ENCODE measurements around the gene ANKDD1A. TPM values are rescaled to one million over a fixed set of nuclear protein-coding genes. Genes with fewer than 3 reads are reported as not detected.

The ANKDD1A gene
- total RNA-seq, 3 donors from 2014 or later, result 1.4 to 6.7 (median 1.6) TPM

- H3K36me3 ChIP-seq (ENCODE audit: low read depth), result no peaks in the 10 kb centered on the region
- no peak for TF ChIP-seq CTCF (IDR thresholded peaks at IDR 0.05)
- no peak overlapping the region for H3K4me3 ChIP-seq
- H3K4me1 ChIP-seq (ENCODE audit: low read depth), result peaks cover 1% of the 10 kb centered on the region
- intact Hi-C loops (cut with DNase I, micrococcal nuclease), result no loop called here
- peak in 1 of 3 donors; percentile 47 for DNase-seq
- no peaks in the 10 kb centered on the region for H3K9me3 ChIP-seq
- no peak for ATAC-seq
Observed at GRCh38 chr15:64878705-64879104, 33.0 kb upstream of the ANKDD1A start.

DNA sequence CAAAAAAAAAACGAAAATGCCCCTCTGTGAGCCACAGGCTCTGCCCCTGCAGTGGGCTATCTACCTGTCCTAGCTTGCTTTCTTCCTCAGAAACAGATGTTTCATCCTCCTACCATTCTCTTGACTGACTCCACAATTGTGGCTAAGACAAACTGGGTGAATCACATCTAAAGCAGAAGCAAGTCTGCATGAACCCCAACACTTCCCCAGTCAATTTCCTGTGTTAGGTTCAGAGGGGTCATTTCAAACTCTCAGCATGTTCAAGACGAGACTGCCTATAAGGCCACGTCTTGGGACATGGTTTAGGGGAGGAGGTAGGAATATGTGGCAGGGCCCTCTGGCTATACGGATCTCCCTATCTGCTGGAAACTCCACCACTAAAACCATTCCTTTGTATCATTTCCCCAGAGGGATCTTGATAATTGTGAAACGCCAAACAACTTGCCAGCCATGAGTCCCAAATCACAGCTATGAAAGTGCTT, 28.6 kb upstream of the ANKDD1A start:
- no peak for TF ChIP-seq CTCF (IDR thresholded peaks at IDR 0.05)
- no peaks in the 10 kb centered on the region for H3K36me3 ChIP-seq (ENCODE audit: low read depth)
- H3K9me3 ChIP-seq, result no peaks in the 10 kb centered on the region
- peaks cover 3% of the 10 kb centered on the region for H3K4me1 ChIP-seq (ENCODE audit: low read depth)
- ATAC-seq (peak; percentile 67), DNase-seq (peak in 1 of 3 donors; percentile 1)
- intact Hi-C loops (cut with DNase I, micrococcal nuclease), result no loop called here
- no peak overlapping the region for H3K4me3 ChIP-seq

DNA sequence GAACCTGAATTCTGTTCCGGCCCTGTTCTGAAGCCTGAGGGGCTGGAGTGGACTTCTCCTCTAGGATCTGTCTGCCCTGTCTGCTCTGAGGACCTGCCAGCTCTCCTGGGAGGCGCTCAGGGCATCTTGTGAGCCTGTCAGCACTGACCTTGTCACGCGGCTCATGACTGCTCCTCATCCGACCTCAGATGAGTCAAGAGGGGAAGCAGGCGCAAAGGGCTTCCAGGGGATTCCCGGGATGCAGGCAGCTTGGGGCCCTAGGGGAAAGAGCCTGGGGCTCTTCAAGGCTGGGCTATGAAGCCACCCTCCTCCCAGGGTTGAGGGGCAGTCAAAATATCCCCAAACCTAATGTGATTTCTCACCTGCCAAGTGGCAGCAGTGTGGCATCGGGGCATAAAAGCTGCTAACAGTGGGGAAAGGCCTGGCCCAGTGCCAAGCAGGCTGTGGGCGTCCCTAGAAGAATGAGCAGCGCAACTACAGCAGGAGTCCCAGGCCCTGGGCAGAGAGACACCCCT, 27.6 kb upstream of the ANKDD1A start:
- DNase-seq (peak; percentile 56 to 84 (median 60)), ATAC-seq (peak; percentile 69)
- H3K36me3 ChIP-seq (ENCODE audit: low read depth), result no peaks in the 10 kb centered on the region
- TF ChIP-seq CTCF (IDR thresholded peaks at IDR 0.05), result no peak
- intact Hi-C loops (cut with DNase I, micrococcal nuclease), result no loop called here
- H3K4me3 ChIP-seq, result no peak overlapping the region
- peaks cover 3% of the 10 kb centered on the region for H3K4me1 ChIP-seq (ENCODE audit: low read depth)
- H3K9me3 ChIP-seq, result no peaks in the 10 kb centered on the region

GRCh38 chr15:64884679-64885078, 27.0 kb upstream of the ANKDD1A start:
- Histone ChIP-seq H3K36me3 (ENCODE audit: low read depth) (no peaks in the 10 kb centered on the region), H3K4me3 (no peak overlapping the region), H3K4me1 (ENCODE audit: low read depth) (peaks cover 3% of the 10 kb centered on the region), H3K9me3 (no peaks in the 10 kb centered on the region)
- no peak for TF ChIP-seq CTCF (IDR thresholded peaks at IDR 0.05)
- intact Hi-C loops (cut with DNase I, micrococcal nuclease), result no loop called here
- DNase-seq, result no peak
- no peak for ATAC-seq

DNA sequence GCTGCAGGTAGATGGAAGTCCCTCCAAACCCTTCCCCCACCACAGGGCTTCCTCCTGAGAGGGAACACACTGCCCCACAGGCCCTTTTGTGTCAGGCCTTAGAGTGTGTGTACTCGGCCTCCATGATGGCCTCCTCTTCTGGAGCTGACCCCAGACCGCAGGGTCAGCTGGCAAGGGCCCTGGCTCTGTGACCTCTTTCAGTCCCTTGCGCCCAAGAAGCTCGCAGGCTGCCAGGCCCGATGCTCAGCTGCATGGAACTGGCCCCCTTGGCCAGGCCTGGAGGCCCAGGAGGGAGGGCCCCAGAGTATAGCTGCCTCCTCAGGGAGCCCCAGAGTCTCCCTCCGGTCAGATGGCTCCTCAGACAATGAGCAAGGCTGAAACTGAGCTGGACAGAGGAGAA, 23.4 kb upstream of the ANKDD1A start:
- H3K4me3 ChIP-seq, result no peak overlapping the region
- TF ChIP-seq CTCF (IDR thresholded peaks at IDR 0.05), result no peak
- peak in 1 of 3 donors; percentile 43 for DNase-seq
- peaks cover 3% of the 10 kb centered on the region for H3K4me1 ChIP-seq (ENCODE audit: low read depth)
- intact Hi-C loops (cut with DNase I, micrococcal nuclease), result no loop called here
- ATAC-seq, result no peak
- H3K36me3 ChIP-seq (ENCODE audit: low read depth), result no peaks in the 10 kb centered on the region
- no peaks in the 10 kb centered on the region for H3K9me3 ChIP-seq

DNA sequence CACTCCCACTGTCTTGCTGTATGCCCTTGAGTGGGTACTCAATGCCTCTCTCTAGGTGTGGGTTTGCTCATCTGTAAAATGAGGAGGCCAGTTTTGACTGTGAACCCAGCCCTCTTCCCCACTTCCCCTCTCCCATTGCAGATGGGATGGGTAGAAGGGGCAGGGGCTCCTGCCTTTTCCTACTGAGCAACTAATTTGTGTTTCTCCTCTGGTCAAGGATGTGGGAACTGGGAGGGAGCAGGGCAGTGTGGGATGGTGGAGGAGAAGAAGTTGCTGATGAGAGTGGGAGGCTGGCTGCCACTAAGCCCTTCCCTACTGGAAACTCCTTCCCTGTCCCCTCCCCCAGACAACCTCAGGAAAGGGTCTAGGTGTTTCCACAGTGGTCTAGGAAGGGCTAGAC, 20.1 kb upstream of the ANKDD1A start:
- H3K36me3 ChIP-seq (ENCODE audit: low read depth), result no peaks in the 10 kb centered on the region
- no peaks in the 10 kb centered on the region for H3K9me3 ChIP-seq
- intact Hi-C loops (cut with DNase I, micrococcal nuclease), result no loop called here
- TF ChIP-seq CTCF (IDR thresholded peaks at IDR 0.05), result no peak
- H3K4me1 ChIP-seq (ENCODE audit: low read depth), result peaks cover 7% of the 10 kb centered on the region
- H3K4me3 ChIP-seq, result no peak overlapping the region
- ATAC-seq, result no peak
- DNase-seq, result no peak

Measured in mucosa of descending colon (tissue), 3 donors.